Measurements from ENCODE around the gene ACTBL2. TPM values are rescaled to one million over a fixed set of nuclear protein-coding genes. Genes with fewer than 3 reads are reported as not detected.

ACTBL2 gene
- total RNA-seq, 1 experiment from 2014 or later, result not detected

GRCh38 chr5:57448751-57449150 is 33.9 kb downstream of the ACTBL2 start:
- no peak for DNase-seq
- H3K4me1 ChIP-seq (ENCODE audit: low read length), result no peaks in the 10 kb centered on the region
- H3K4me2 ChIP-seq (ENCODE audit: low read depth, low read length, poor library complexity, severe bottlenecking), result no peak overlapping the region
- no peak overlapping the region for H2AFZ ChIP-seq (ENCODE audit: low read length)
- H3K27me3 ChIP-seq (ENCODE audit: low read length), result no peaks in the 10 kb centered on the region; the same call in 1 of the 2 replicates
- no peak overlapping the region for H3K4me3 ChIP-seq (ENCODE audit: low read length)
- no peak overlapping the region for H3K27ac ChIP-seq (ENCODE audit: low read length)
- H4K20me1 ChIP-seq (ENCODE audit: insufficient read depth, low read depth, low read length), result no peaks in the 10 kb centered on the region
- no peak overlapping the region for H3K9ac ChIP-seq (ENCODE audit: low read length)
- H3K9me3 ChIP-seq (ENCODE audit: low read length), result no peaks in the 10 kb centered on the region
- H3K36me3 ChIP-seq (ENCODE audit: insufficient read depth, low read length), result no peaks in the 10 kb centered on the region
- H3K9me2 ChIP-seq (replicated peaks; ENCODE audit: insufficient read depth, low read length), result no peaks in the 10 kb centered on the region
- H3K79me2 ChIP-seq (ENCODE audit: low read length), result no peaks in the 10 kb centered on the region

- H2AFZ ChIP-seq (ENCODE audit: low read length), result no peak overlapping the region
- no peak for DNase-seq
- H3K4me2 ChIP-seq (ENCODE audit: low read depth, low read length, poor library complexity, severe bottlenecking), result no peak overlapping the region
- no peak overlapping the region for H3K4me3 ChIP-seq (ENCODE audit: low read length)
- H3K27me3 ChIP-seq (ENCODE audit: low read length), result no peaks in the 10 kb centered on the region; the same call in 1 of the 2 replicates
- no peaks in the 10 kb centered on the region for H3K36me3 ChIP-seq (ENCODE audit: insufficient read depth, low read length)
- no peaks in the 10 kb centered on the region for H3K79me2 ChIP-seq (ENCODE audit: low read length)
- H3K9me2 ChIP-seq (replicated peaks; ENCODE audit: insufficient read depth, low read length), result no peaks in the 10 kb centered on the region
- no peaks in the 10 kb centered on the region for H4K20me1 ChIP-seq (ENCODE audit: insufficient read depth, low read depth, low read length)
- H3K9me3 ChIP-seq (ENCODE audit: low read length), result no peaks in the 10 kb centered on the region
- no peaks in the 10 kb centered on the region for H3K4me1 ChIP-seq (ENCODE audit: low read length)
- H3K27ac ChIP-seq (ENCODE audit: low read length), result no peak overlapping the region
- H3K9ac ChIP-seq (ENCODE audit: low read length), result no peak overlapping the region
Measured at GRCh38 chr5:57448287-57448686, 34.3 kb downstream of the ACTBL2 start.

GRCh38 chr5:57447658-57448057 is 35.0 kb downstream of the ACTBL2 start:
- Histone ChIP-seq H2AFZ (ENCODE audit: low read length) (no peak overlapping the region), H3K27ac (ENCODE audit: low read length) (no peak overlapping the region), H3K4me2 (ENCODE audit: low read depth, low read length, poor library complexity, severe bottlenecking) (no peak overlapping the region), H3K9me3 (ENCODE audit: low read length) (no peaks in the 10 kb centered on the region), H3K9me2 (replicated peaks; ENCODE audit: insufficient read depth, low read length) (no peaks in the 10 kb centered on the region), H3K4me1 (ENCODE audit: low read length) (no peaks in the 10 kb centered on the region), H3K4me3 (ENCODE audit: low read length) (no peak overlapping the region), H3K36me3 (ENCODE audit: insufficient read depth, low read length) (no peaks in the 10 kb centered on the region), H4K20me1 (ENCODE audit: insufficient read depth, low read depth, low read length) (no peaks in the 10 kb centered on the region), H3K27me3 (ENCODE audit: low read length) (no peaks in the 10 kb centered on the region; the same call in 1 of the 2 replicates), H3K79me2 (ENCODE audit: low read length) (no peaks in the 10 kb centered on the region), H3K9ac (ENCODE audit: low read length) (no peak overlapping the region)
- DNase-seq, result no peak

- H3K9me3 ChIP-seq (ENCODE audit: low read length), result no peaks in the 10 kb centered on the region
- H3K27me3 ChIP-seq (ENCODE audit: low read length), result no peaks in the 10 kb centered on the region; the same call in 1 of the 2 replicates
- no peaks in the 10 kb centered on the region for H3K9me2 ChIP-seq (replicated peaks; ENCODE audit: insufficient read depth, low read length)
- H3K9ac ChIP-seq (ENCODE audit: low read length), result no peak overlapping the region
- H3K27ac ChIP-seq (ENCODE audit: low read length), result no peak overlapping the region
- no peaks in the 10 kb centered on the region for H4K20me1 ChIP-seq (ENCODE audit: insufficient read depth, low read depth, low read length)
- H2AFZ ChIP-seq (ENCODE audit: low read length), result no peak overlapping the region
- H3K4me2 ChIP-seq (ENCODE audit: low read depth, low read length, poor library complexity, severe bottlenecking), result no peak overlapping the region
- no peaks in the 10 kb centered on the region for H3K4me1 ChIP-seq (ENCODE audit: low read length)
- no peaks in the 10 kb centered on the region for H3K79me2 ChIP-seq (ENCODE audit: low read length)
- H3K4me3 ChIP-seq (ENCODE audit: low read length), result no peak overlapping the region
- DNase-seq, result no peak
- no peaks in the 10 kb centered on the region for H3K36me3 ChIP-seq (ENCODE audit: insufficient read depth, low read length)
Measured at GRCh38 chr5:57446966-57447365, 35.6 kb downstream of the ACTBL2 start.

GRCh38 chr5:57445705-57446037 is 36.9 kb downstream of the ACTBL2 start:
- Histone ChIP-seq H2AFZ (ENCODE audit: low read length) (no peak overlapping the region), H4K20me1 (ENCODE audit: insufficient read depth, low read depth, low read length) (no peaks in the 10 kb centered on the region), H3K9me2 (replicated peaks; ENCODE audit: insufficient read depth, low read length) (no peaks in the 10 kb centered on the region), H3K4me2 (ENCODE audit: low read depth, low read length, poor library complexity, severe bottlenecking) (no peak overlapping the region), H3K27me3 (ENCODE audit: low read length) (no peaks in the 10 kb centered on the region; the same call in 1 of the 2 replicates), H3K79me2 (ENCODE audit: low read length) (no peaks in the 10 kb centered on the region), H3K9me3 (ENCODE audit: low read length) (no peaks in the 10 kb centered on the region), H3K36me3 (ENCODE audit: insufficient read depth, low read length) (no peaks in the 10 kb centered on the region), H3K9ac (ENCODE audit: low read length) (no peak overlapping the region), H3K4me3 (ENCODE audit: low read length) (no peak overlapping the region), H3K27ac (ENCODE audit: low read length) (no peak overlapping the region), H3K4me1 (ENCODE audit: low read length) (no peaks in the 10 kb centered on the region)
- no peak for DNase-seq

GRCh38 chr5:57445006-57445704 is 37.5 kb downstream of the ACTBL2 start:
- H3K4me3 ChIP-seq (ENCODE audit: low read length), result no peak overlapping the region
- no peaks in the 10 kb centered on the region for H4K20me1 ChIP-seq (ENCODE audit: insufficient read depth, low read depth, low read length)
- H3K9me3 ChIP-seq (ENCODE audit: low read length), result no peaks in the 10 kb centered on the region
- no peaks in the 10 kb centered on the region for H3K79me2 ChIP-seq (ENCODE audit: low read length)
- no peak overlapping the region for H3K9ac ChIP-seq (ENCODE audit: low read length)
- no peak overlapping the region for H3K27ac ChIP-seq (ENCODE audit: low read length)
- no peaks in the 10 kb centered on the region for H3K36me3 ChIP-seq (ENCODE audit: insufficient read depth, low read length)
- no peak for DNase-seq
- no peaks in the 10 kb centered on the region for H3K4me1 ChIP-seq (ENCODE audit: low read length)
- H3K9me2 ChIP-seq (replicated peaks; ENCODE audit: insufficient read depth, low read length), result no peaks in the 10 kb centered on the region
- H3K27me3 ChIP-seq (ENCODE audit: low read length), result no peaks in the 10 kb centered on the region; the same call in 1 of the 2 replicates
- no peak overlapping the region for H2AFZ ChIP-seq (ENCODE audit: low read length)
- no peak overlapping the region for H3K4me2 ChIP-seq (ENCODE audit: low read depth, low read length, poor library complexity, severe bottlenecking)

- Histone ChIP-seq H4K20me1 (ENCODE audit: insufficient read depth, low read depth, low read length) (no peaks in the 10 kb centered on the region), H3K9ac (ENCODE audit: low read length) (no peak overlapping the region), H3K4me3 (ENCODE audit: low read length) (no peak overlapping the region), H3K36me3 (ENCODE audit: insufficient read depth, low read length) (no peaks in the 10 kb centered on the region), H3K27ac (ENCODE audit: low read length) (no peak overlapping the region), H2AFZ (ENCODE audit: low read length) (no peak overlapping the region), H3K4me2 (ENCODE audit: low read depth, low read length, poor library complexity, severe bottlenecking) (no peak overlapping the region), H3K9me3 (ENCODE audit: low read length) (no peaks in the 10 kb centered on the region), H3K4me1 (ENCODE audit: low read length) (no peaks in the 10 kb centered on the region), H3K27me3 (ENCODE audit: low read length) (no peaks in the 10 kb centered on the region; the same call in 1 of the 2 replicates), H3K79me2 (ENCODE audit: low read length) (no peaks in the 10 kb centered on the region), H3K9me2 (replicated peaks; ENCODE audit: insufficient read depth, low read length) (no peaks in the 10 kb centered on the region)
- no peak for DNase-seq
Measured at GRCh38 chr5:57442080-57442839, 40.4 kb downstream of the ACTBL2 start.

GRCh38 chr5:57441557-57441956 is 41.1 kb downstream of the ACTBL2 start:
- no peak overlapping the region for H2AFZ ChIP-seq (ENCODE audit: low read length)
- no peaks in the 10 kb centered on the region; the same call in 1 of the 2 replicates for H3K27me3 ChIP-seq (ENCODE audit: low read length)
- no peaks in the 10 kb centered on the region for H3K36me3 ChIP-seq (ENCODE audit: insufficient read depth, low read length)
- H4K20me1 ChIP-seq (ENCODE audit: insufficient read depth, low read depth, low read length), result no peaks in the 10 kb centered on the region
- no peak overlapping the region for H3K4me3 ChIP-seq (ENCODE audit: low read length)
- H3K9me3 ChIP-seq (ENCODE audit: low read length), result no peaks in the 10 kb centered on the region
- DNase-seq, result no peak
- no peak overlapping the region for H3K27ac ChIP-seq (ENCODE audit: low read length)
- H3K9ac ChIP-seq (ENCODE audit: low read length), result no peak overlapping the region
- H3K4me1 ChIP-seq (ENCODE audit: low read length), result no peaks in the 10 kb centered on the region
- H3K4me2 ChIP-seq (ENCODE audit: low read depth, low read length, poor library complexity, severe bottlenecking), result no peak overlapping the region
- H3K79me2 ChIP-seq (ENCODE audit: low read length), result no peaks in the 10 kb centered on the region
- no peaks in the 10 kb centered on the region for H3K9me2 ChIP-seq (replicated peaks; ENCODE audit: insufficient read depth, low read length)
